Psoas muscle (tissue), 8 donors: ENCODE measurements around the gene CTIF. TPM values are rescaled to one million over a fixed set of nuclear protein-coding genes. Genes with fewer than 3 reads are reported as not detected.

Experiments used
- ATAC-seq, 4 donors: fragments of 200-7000 bp; cut with Tn5 transposase; one replicate each; pipeline ENCODE4 v1.9.1; 2020; ENCODE audit warnings: moderate library complexity in 3 of 4, mild to moderate bottlenecking in 2 of 4
- DNase-seq, 2 donors: peaks; one replicate each; pipeline ENCODE4 v3.0.0-alpha.2; 2020
- H3K27ac ChIP-seq: fragments of 200-600 bp; one replicate; pipeline ENCODE4 v1.8.0; 2022
- H3K27me3 ChIP-seq, 3 donors: fragments of 200-600 bp in 1 of 3; one replicate each; pipeline versions ENCODE4 v1.6.1 to v1.8.0; 2013 to 2022; ENCODE audit warnings: low read length in 2 of 3, mild to moderate bottlenecking in 2 of 3, moderate library complexity in 1 of 3; ENCODE audit not compliant: insufficient read depth in 3 of 3
- H3K36me3 ChIP-seq, 2 donors: fragments of 200-600 bp in 1 of 2; one replicate each; pipeline versions ENCODE4 v1.6.1 to v1.8.0; 2013 to 2022; ENCODE audit warnings: low read depth in 1 of 2, mild to moderate bottlenecking in 1 of 2, moderate library complexity in 1 of 2; ENCODE audit not compliant: insufficient read depth in 1 of 2
- H3K4me1 ChIP-seq: fragments of 200-600 bp; one replicate; pipeline ENCODE4 v1.8.0; 2022
- H3K4me3 ChIP-seq: fragments of 200-600 bp; one replicate; pipeline ENCODE4 v1.8.0; 2022; ENCODE audit warnings: mild to moderate bottlenecking
- H3K9me3 ChIP-seq: fragments of 200-600 bp; one replicate; pipeline ENCODE4 v1.8.0; 2022
- CTCF ChIP-seq: fragments of 200-600 bp; IDR thresholded peaks from one replicate; pipeline ENCODE4 v1.8.0; 2022; ENCODE audit warnings: antibody characterized with exemption
- WGBS, 3 donors: extraction: QIAGEN DNeasy Blood & Tissue Kit; methylation state at CpG; one replicate each; pipeline versions ENCODE4 v1.1.6 to v1.1.7; 2013; 5-methylcytosine and 5-hydroxymethylcytosine counted together
- intact Hi-C, 2 donors: fragments of 100-400 bp; cut with DNase I; formaldehyde crosslinking; loops; one replicate each; pipeline versions ENCODE4 v1.11.0 to v1.14.2; 2022
- polyA plus RNA-seq, 3 donors: library from polyadenylated mRNA; stranded (reverse); fragments of 200-250 nt; gene quantifications; one replicate each; pipeline ENCODE4 v1.2.3, GENCODE V29; 2013
- total RNA-seq, 4 donors: library from RNA; stranded (reverse); fragmentation: NEBNext Ultra II Directional in 2 of 4; extraction: Animal tissue kit (Norgen Biotek cat#: 25700) in 2 of 4; gene quantifications; one replicate each; pipeline versions ENCODE4 v1.2.1 to v1.2.4, GENCODE V29; 2021 to 2023
- donor health status: healthy with polysubstance abuse.
- donor health status: DM: no; HTN: no; CAD: no; lungs with moderate emphysema.
- donor health status: Bipolar disorder and iron deficiency.
- donor health status: healthy.
- donor health status: DM: yes; HTN: yes; CAD: no.
- donor health status: DM: no; HTN: no; CAD: no.
- donor health status: DM: no; HTN: no; CAD: no.
- donor health status: DM: yes; HTN: yes; CAD: no.

The CTIF gene
- total and polyA plus RNA-seq, 7 donors: 11.3 to 40.5 (median 26.9) TPM

GRCh38 chr18:48884771-48885170, 345.9 kb downstream of the CTIF start:
- intact Hi-C loops: no loop called here
- DNase-seq (no peak), ATAC-seq (no peak)
- no peak for TF ChIP-seq CTCF
- Histone ChIP-seq H3K36me3 (no peaks in the 10 kb centered on the region), H3K4me1 (peaks cover 6% of the 10 kb centered on the region), H3K9me3 (no peaks in the 10 kb centered on the region), H3K4me3 (no peak overlapping the region), H3K27ac (no peak overlapping the region), H3K27me3 (no peaks in the 10 kb centered on the region)
- WGBS, 3 donors: 78 to 83% (median 80%) methylated on average over 4 of the region's 4 CpGs

DNA sequence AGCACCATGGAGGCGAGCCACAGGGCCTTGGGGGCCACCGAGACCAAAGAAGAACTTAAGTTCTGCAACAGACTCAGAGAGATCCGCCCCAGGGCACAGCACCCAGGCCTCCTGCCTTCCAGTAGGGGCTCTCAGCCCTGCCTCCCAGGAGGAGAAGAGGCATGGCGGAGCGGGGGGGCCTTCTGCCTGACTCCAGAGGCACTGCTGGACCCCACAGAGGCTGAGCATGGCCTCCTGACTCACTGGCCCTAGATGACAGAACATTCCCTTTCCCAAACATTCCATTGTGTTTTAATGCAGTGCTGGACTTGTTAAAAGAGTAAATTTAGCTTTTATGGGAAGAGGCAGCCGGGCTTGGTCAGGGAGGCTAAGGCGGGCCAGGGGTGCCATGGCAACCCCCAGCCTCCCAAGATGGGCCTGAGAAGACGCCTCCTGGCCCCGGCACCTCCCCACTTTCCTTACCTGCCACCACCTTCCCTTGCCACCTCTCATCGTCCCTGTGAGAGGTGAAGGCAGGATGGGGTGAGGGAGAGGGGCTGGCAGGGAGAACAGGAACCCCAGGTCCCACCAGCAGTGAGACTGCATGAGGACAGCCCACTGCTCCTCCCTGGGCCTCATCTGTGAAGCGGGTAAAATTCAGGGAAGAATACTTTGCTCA, 346.6 kb downstream of the CTIF start:
- no peak for TF ChIP-seq CTCF
- 95 to 97% (median 97%) methylated on average over 11 of the region's 11 CpGs for WGBS, 3 donors
- no peak for DNase-seq
- Histone ChIP-seq H3K4me1 (peaks cover 6% of the 10 kb centered on the region), H3K27ac (no peak overlapping the region), H3K9me3 (no peaks in the 10 kb centered on the region), H3K4me3 (no peak overlapping the region), H3K36me3 (no peaks in the 10 kb centered on the region), H3K27me3 (no peaks in the 10 kb centered on the region)
- ATAC-seq: no peak
- intact Hi-C loops: no loop called here

GRCh38 chr18:48885924-48886400, 347.1 kb downstream of the CTIF start:
- no peaks in the 10 kb centered on the region for H3K9me3 ChIP-seq
- no peak overlapping the region for H3K4me3 ChIP-seq
- TF ChIP-seq CTCF: no peak
- intact Hi-C loops: no loop called here
- H3K4me1 ChIP-seq: peaks cover 6% of the 10 kb centered on the region
- WGBS, 3 donors: 88 to 96% (median 96%) methylated on average over 7 of the region's 7 CpGs
- no peaks in the 10 kb centered on the region for H3K27me3 ChIP-seq
- H3K36me3 ChIP-seq: no peaks in the 10 kb centered on the region
- ATAC-seq (no peak), DNase-seq (no peak)
- no peak overlapping the region for H3K27ac ChIP-seq

DNA sequence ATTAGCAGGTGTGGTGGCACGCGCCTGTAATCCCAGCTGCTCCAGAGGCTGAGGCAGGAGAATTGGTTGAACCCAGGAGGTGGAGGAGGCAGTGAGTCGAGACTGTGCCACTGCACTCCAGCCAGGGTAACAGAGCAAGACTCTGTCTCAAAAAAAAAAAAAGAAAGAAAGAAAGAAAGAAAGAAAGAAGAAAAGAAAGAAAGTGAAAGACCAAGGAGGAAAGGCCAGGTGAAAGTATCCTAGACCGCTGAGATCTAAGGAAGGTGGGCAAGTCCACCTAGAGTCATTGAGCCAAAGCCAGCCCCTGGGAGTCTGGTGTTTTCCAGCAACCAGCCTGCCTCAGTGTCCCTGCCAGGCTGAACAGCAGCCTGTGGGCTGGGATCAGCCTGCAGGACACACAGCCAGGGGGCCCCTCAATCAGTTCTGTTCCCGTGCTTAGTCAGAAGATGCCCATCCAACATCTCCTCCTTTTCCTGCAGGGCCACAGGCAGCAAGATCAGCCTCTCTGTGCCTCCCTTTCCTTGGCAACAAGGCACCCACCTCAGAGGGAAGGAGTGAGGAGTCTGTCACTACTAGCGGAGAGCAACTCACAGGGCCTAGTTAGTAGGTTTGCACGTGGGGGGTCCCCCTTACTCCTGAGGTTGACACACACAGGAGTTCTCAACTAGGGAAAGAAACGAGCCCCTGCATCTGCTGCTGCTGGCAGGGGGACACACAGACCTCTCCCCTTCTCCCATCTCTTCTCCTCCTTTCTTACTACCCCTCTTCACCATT, 347.9 kb downstream of the CTIF start:
- Histone ChIP-seq H3K4me1 (peaks cover 6% of the 10 kb centered on the region), H3K4me3 (no peak overlapping the region), H3K27ac (no peak overlapping the region), H3K36me3 (no peaks in the 10 kb centered on the region), H3K9me3 (no peaks in the 10 kb centered on the region), H3K27me3 (no peaks in the 10 kb centered on the region)
- no peak for ATAC-seq
- TF ChIP-seq CTCF: no peak
- no peak for DNase-seq
- intact Hi-C loops: no loop called here
- 90 to 91% (median 91%) methylated on average over 7 to 8 of the region's 8 CpGs for WGBS, 3 donors
